ENCODE measurements around the gene SLC25A19.

Gene SLC25A19

GRCh38 chr17:75231071-75231470, 58.2 kb downstream of the SLC25A19 start:
- Histone ChIP-seq H3K27ac (ENCODE audit: low read depth, low read length) (no peak overlapping the region), H3K79me2 (ENCODE audit: control insufficient read depth, low read length) (no peaks in the 10 kb centered on the region), H3F3A (ENCODE audit: control insufficient read depth, insufficient read depth) (peaks cover 6% of the 10 kb centered on the region; the same call in 1 of the 2 replicates), H3K9me3 (ENCODE audit: control insufficient read depth, insufficient read depth, low read length) (no peaks in the 10 kb centered on the region), H3K9me2 (replicated peaks; ENCODE audit: control insufficient read depth, low read length) (no peaks in the 10 kb centered on the region), H4K20me1 (ENCODE audit: control insufficient read depth, insufficient read depth, low read depth, low read length) (no peaks in the 10 kb centered on the region), H3K4me1 (ENCODE audit: control insufficient read depth, low read length) (no peaks in the 10 kb centered on the region), H3K36me3 (ENCODE audit: control insufficient read depth, low read length) (peaks cover 83% of the 10 kb centered on the region), H3K4me2 (ENCODE audit: low read length) (no peak overlapping the region), H3K4me3 (ENCODE audit: low read length) (no peak overlapping the region), H3K27me3 (ENCODE audit: control insufficient read depth, low read length) (no peaks in the 10 kb centered on the region)
- TF ChIP-seq CTCF (IDR thresholded peaks at IDR 0.05; ENCODE audit: low read depth, low read length, poor library complexity, severe bottlenecking) (no peak), EZH2phosphoT487 (IDR thresholded peaks at IDR 0.05; ENCODE audit: borderline replicate concordance, low read length) (no peak)

DNA sequence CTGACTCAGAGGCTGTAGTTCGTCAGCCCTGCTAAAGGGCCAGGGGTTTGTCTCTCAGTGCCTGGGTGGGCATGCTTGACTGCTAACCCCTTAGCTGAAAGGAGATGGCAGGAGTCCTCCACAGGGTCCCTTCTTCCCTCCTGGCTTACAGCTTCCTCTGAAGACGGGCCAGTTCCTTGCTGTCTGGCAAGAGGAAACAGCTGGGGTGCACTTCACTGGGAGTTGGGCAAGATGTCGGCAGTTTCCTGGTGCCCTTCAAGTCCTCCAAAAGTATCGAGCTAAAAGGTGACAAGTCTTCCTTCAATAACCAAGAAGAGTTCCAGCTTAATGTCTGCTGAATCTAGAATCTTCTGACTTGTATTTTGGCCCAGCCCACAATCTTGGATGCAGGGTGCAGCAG, 60.4 kb downstream of the SLC25A19 start:
- Histone ChIP-seq H3F3A (ENCODE audit: control insufficient read depth, insufficient read depth) (no peaks in the 10 kb centered on the region), H3K9me3 (ENCODE audit: control insufficient read depth, insufficient read depth, low read length) (no peaks in the 10 kb centered on the region), H3K36me3 (ENCODE audit: control insufficient read depth, low read length) (peaks cover 83% of the 10 kb centered on the region), H3K27me3 (ENCODE audit: control insufficient read depth, low read length) (no peaks in the 10 kb centered on the region), H3K27ac (ENCODE audit: low read depth, low read length) (no peak overlapping the region), H3K4me2 (ENCODE audit: low read length) (no peak overlapping the region), H3K4me3 (ENCODE audit: low read length) (no peak overlapping the region), H3K79me2 (ENCODE audit: control insufficient read depth, low read length) (no peaks in the 10 kb centered on the region), H4K20me1 (ENCODE audit: control insufficient read depth, insufficient read depth, low read depth, low read length) (no peaks in the 10 kb centered on the region), H3K4me1 (ENCODE audit: control insufficient read depth, low read length) (no peaks in the 10 kb centered on the region), H3K9me2 (replicated peaks; ENCODE audit: control insufficient read depth, low read length) (no peaks in the 10 kb centered on the region)
- no peak for TF ChIP-seq CTCF (IDR thresholded peaks at IDR 0.05; ENCODE audit: low read depth, low read length, poor library complexity, severe bottlenecking)
- TF ChIP-seq EZH2phosphoT487 (IDR thresholded peaks at IDR 0.05; ENCODE audit: borderline replicate concordance, low read length) = no peak

DNA sequence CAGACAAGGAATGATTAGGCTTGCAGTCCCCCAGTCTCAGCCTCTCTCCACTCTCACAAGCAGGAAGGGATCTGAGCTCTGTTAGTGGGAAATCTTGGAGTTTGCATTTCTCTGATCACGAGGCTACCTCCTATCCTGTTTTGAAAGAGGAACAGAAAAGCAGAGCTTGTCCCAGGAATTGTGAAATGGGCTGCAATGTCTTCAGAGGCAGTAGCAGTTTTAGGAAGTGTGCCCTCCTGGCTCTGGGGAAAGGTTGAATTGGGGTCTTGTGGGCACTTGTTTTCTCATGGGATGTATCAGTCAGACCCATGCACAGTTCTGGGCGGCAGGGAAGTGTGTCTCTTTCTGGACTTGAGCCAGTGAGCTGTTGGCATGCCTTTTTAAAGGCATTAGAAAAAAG, 60.9 kb downstream of the SLC25A19 start:
- TF ChIP-seq EZH2phosphoT487 (IDR thresholded peaks at IDR 0.05; ENCODE audit: borderline replicate concordance, low read length) = no peak
- TF ChIP-seq CTCF (IDR thresholded peaks at IDR 0.05; ENCODE audit: low read depth, low read length, poor library complexity, severe bottlenecking) = no peak
- H3K79me2 ChIP-seq (ENCODE audit: control insufficient read depth, low read length) = no peaks in the 10 kb centered on the region
- H3K9me2 ChIP-seq (replicated peaks; ENCODE audit: control insufficient read depth, low read length) = no peaks in the 10 kb centered on the region
- H3F3A ChIP-seq (ENCODE audit: control insufficient read depth, insufficient read depth) = no peaks in the 10 kb centered on the region
- H3K4me2 ChIP-seq (ENCODE audit: low read length) = no peak overlapping the region
- H3K4me1 ChIP-seq (ENCODE audit: control insufficient read depth, low read length) = no peaks in the 10 kb centered on the region
- H3K9me3 ChIP-seq (ENCODE audit: control insufficient read depth, insufficient read depth, low read length) = no peaks in the 10 kb centered on the region
- H3K27ac ChIP-seq (ENCODE audit: low read depth, low read length) = no peak overlapping the region
- H3K27me3 ChIP-seq (ENCODE audit: control insufficient read depth, low read length) = no peaks in the 10 kb centered on the region
- H4K20me1 ChIP-seq (ENCODE audit: control insufficient read depth, insufficient read depth, low read depth, low read length) = no peaks in the 10 kb centered on the region
- peaks cover 86% of the 10 kb centered on the region for H3K36me3 ChIP-seq (ENCODE audit: control insufficient read depth, low read length)
- H3K4me3 ChIP-seq (ENCODE audit: low read length) = no peak overlapping the region

DNA sequence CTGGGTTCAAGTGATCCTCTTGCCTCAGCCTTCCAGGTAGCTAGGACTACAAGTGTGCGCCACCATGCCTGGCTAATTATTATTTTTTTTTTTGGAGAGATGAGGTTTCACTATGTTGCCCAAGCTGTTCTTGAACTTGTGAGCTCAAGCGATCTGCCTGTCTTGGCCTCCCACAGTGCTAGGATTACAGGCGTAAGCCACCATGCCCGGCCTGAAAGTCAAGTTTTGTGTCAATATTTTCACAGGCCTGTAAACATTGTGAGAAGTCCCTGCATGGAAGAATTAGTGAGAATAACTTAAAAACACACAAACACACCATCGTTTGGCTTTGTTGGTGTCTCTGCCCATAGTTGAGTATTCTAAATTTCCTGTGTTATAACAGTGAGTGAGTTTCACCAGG, 61.5 kb downstream of the SLC25A19 start:
- H3K36me3 ChIP-seq (ENCODE audit: control insufficient read depth, low read length) = peaks cover 87% of the 10 kb centered on the region
- H3K4me1 ChIP-seq (ENCODE audit: control insufficient read depth, low read length) = no peaks in the 10 kb centered on the region
- no peaks in the 10 kb centered on the region for H3F3A ChIP-seq (ENCODE audit: control insufficient read depth, insufficient read depth)
- no peaks in the 10 kb centered on the region for H3K79me2 ChIP-seq (ENCODE audit: control insufficient read depth, low read length)
- H3K27ac ChIP-seq (ENCODE audit: low read depth, low read length) = no peak overlapping the region
- no peak for TF ChIP-seq CTCF (IDR thresholded peaks at IDR 0.05; ENCODE audit: low read depth, low read length, poor library complexity, severe bottlenecking)
- TF ChIP-seq EZH2phosphoT487 (IDR thresholded peaks at IDR 0.05; ENCODE audit: borderline replicate concordance, low read length) = no peak
- H3K9me3 ChIP-seq (ENCODE audit: control insufficient read depth, insufficient read depth, low read length) = no peaks in the 10 kb centered on the region
- H3K27me3 ChIP-seq (ENCODE audit: control insufficient read depth, low read length) = no peaks in the 10 kb centered on the region
- H3K4me2 ChIP-seq (ENCODE audit: low read length) = no peak overlapping the region
- no peak overlapping the region for H3K4me3 ChIP-seq (ENCODE audit: low read length)
- no peaks in the 10 kb centered on the region for H4K20me1 ChIP-seq (ENCODE audit: control insufficient read depth, insufficient read depth, low read depth, low read length)
- H3K9me2 ChIP-seq (replicated peaks; ENCODE audit: control insufficient read depth, low read length) = no peaks in the 10 kb centered on the region

All from DOHH2 (cell line).